K562 (cell line): Measurements from ENCODE around the gene HMG20B. TPM values are rescaled to one million over a fixed set of nuclear protein-coding genes. Genes with fewer than 3 reads are reported as not detected.

Source experiments
- ARNT ChIP-seq, 2 experiments: fragments of 450-650 bp; IDR thresholded peaks; 2 replicates each; pipeline ENCODE4 v1.6.1; 2016; ENCODE audit warnings: mild to moderate bottlenecking in 1 of 2
- BRD4 ChIP-seq: fragments of 200-600 bp; sonication (generic); IDR thresholded peaks from 2 replicates; pipeline ENCODE4 v1.6.1; 2017; ENCODE audit warnings: inconsistent platforms
- CTCFL ChIP-seq: IDR thresholded peaks from 2 replicates; pipeline ENCODE4 v1.6.1; 2011; ENCODE audit warnings: borderline replicate concordance, low read depth, mild to moderate bottlenecking, moderate library complexity, low read length; ENCODE audit not compliant: insufficient read depth, poor library complexity, severe bottlenecking
- DACH1 ChIP-seq: fragments of 450-650 bp; IDR thresholded peaks from 2 replicates; pipeline ENCODE4 v1.6.1; 2018; ENCODE audit not compliant: partially characterized antibody
- KLF6 ChIP-seq: fragments of 250-450 bp; sonication (Bioruptor Pico); IDR thresholded peaks from 2 replicates; pipeline ENCODE4 v1.4.0; 2020; ENCODE audit warnings: mild to moderate bottlenecking, moderate library complexity, borderline replicate concordance
- NEUROD1 ChIP-seq: fragments of 150-350 bp; IDR thresholded peaks from 2 replicates; pipeline ENCODE4 v1.6.1; 2014; ENCODE audit warnings: borderline replicate concordance, low read length, low read depth; ENCODE audit not compliant: partially characterized antibody
- OTX1 ChIP-seq: fragments of 450-650 bp; formaldehyde crosslinking; IDR thresholded peaks from 2 replicates; pipeline ENCODE4 v1.4.0; 2022; ENCODE audit warnings: mild to moderate bottlenecking
- PPARD ChIP-seq: fragments of 250-450 bp; sonication (Bioruptor Pico); IDR thresholded peaks from 2 replicates; pipeline ENCODE4 v1.8.0; 2022; ENCODE audit warnings: inconsistent platforms, mild to moderate bottlenecking, moderate library complexity
- TAL1 ChIP-seq: fragments of 450-650 bp; IDR thresholded peaks from 2 replicates; pipeline ENCODE4 v1.6.1; 2016; ENCODE audit warnings: mild to moderate bottlenecking
- ZBTB7A ChIP-seq: IDR thresholded peaks from 2 replicates; pipeline ENCODE4 v1.6.1; 2011; ENCODE audit warnings: low read depth, mild to moderate bottlenecking, low read length, moderate library complexity, borderline replicate concordance; ENCODE audit not compliant: control insufficient read depth
- ZKSCAN1 ChIP-seq: fragments of 150-350 bp; IDR thresholded peaks from 2 replicates; pipeline ENCODE4 v1.6.1; 2016; ENCODE audit warnings: low read depth, low read length
- ZNF318 ChIP-seq, 2 experiments: fragments of 450-650 bp; IDR thresholded peaks; 2 replicates each; pipeline ENCODE4 v1.6.1; 2016; ENCODE audit warnings: mild to moderate bottlenecking in 2 of 2, borderline replicate concordance in 1 of 2, low read depth in 1 of 2, moderate library complexity in 1 of 2
- ZNF395 ChIP-seq: fragments of 200-800 bp; sonication (Bioruptor generic); IDR thresholded peaks from 2 replicates; pipeline ENCODE4 v1.6.1; 2017; ENCODE audit warnings: missing genetic modification characterization, missing compliant biosample characterization
- ZNF583 ChIP-seq: fragments of 250-450 bp; sonication (Bioruptor Pico); IDR thresholded peaks from 2 replicates; pipeline ENCODE4 v1.4.0; 2020
- polyA plus RNA-seq, 8 experiments: library from polyadenylated mRNA; depleted of rRNA in 4 of 8; stranded (reverse) in 5 of 8; unstranded in 3 of 8; fragments of >200 nt; fragmentation: Nextera tagmentation in 2 of 8; fragmentation: Illumina TruSeq in 1 of 8; extraction: Ambion mirVana in 2 of 8; extraction: Trizol in 1 of 8; gene quantifications; 2 replicates each; pipeline versions ENCODE4 v1.2.1 to v1.2.3, GENCODE V29; 2011 to 2014; ENCODE audit warnings: inconsistent platforms in 1 of 8, missing spikeins in 1 of 8
- total RNA-seq, 7 experiments: library from RNA; depleted of rRNA in 6 of 7; stranded (reverse); fragments of >200 nt in 6 of 7; fragmentation: Illumina TruSeq in 2 of 7; extraction: Trizol in 2 of 7; gene quantifications; 2 replicates each; pipeline versions ENCODE4 v1.2.1 to v1.2.3, GENCODE V29; 2011 to 2021; ENCODE audit warnings: low replicate concordance in 1 of 7

HMG20B gene
- total and polyA plus RNA-seq, 9 of the 15 experiments (the other 6 are each of a cell fraction or from before 2014, with no cell fraction given) = 0.35 to 172 (median 38.6) TPM

- no peak for TF ChIP-seq ZNF318 (IDR thresholded peaks at IDR 0.05; ENCODE audit: borderline replicate concordance in 1 of 2, low read depth in 1 of 2)
- TF ChIP-seq KLF6 (CRISPR knock-in tag) = no peak
- TF ChIP-seq BRD4 = no peak
- no peak for TF ChIP-seq NEUROD1
- TF ChIP-seq ARNT (IDR thresholded peaks at IDR 0.05) = no peak
- TF ChIP-seq OTX1 (CRISPR knock-in tag) = 0 out of 2 replicates have a peak, but pooled peaks have one; percentile 26
- no peak for TF ChIP-seq TAL1
- TF ChIP-seq PPARD (CRISPR knock-in tag) = no peak
- TF ChIP-seq DACH1 = no peak
- no peak for TF ChIP-seq CTCFL
- TF ChIP-seq ZNF395 = no peak
- TF ChIP-seq ZNF583 (CRISPR knock-in tag) = no peak
- no peak for TF ChIP-seq ZBTB7A
- no peak for TF ChIP-seq ZKSCAN1
These were observed 33.0 kb downstream of the HMG20B start (continued) for GRCh38 chr19:3605770-3606169.
